Measurements from ENCODE around the gene DENND1C. TPM values are rescaled to one million over a fixed set of nuclear protein-coding genes. Genes with fewer than 3 reads are reported as not detected.

DENND1C gene
- total and polyA plus RNA-seq, 9 of the 15 experiments (the other 6 are each of a cell fraction or from before 2014, with no cell fraction given) = 0.03 to 1.2 (median 0.32) TPM; not detected in 1

DNA sequence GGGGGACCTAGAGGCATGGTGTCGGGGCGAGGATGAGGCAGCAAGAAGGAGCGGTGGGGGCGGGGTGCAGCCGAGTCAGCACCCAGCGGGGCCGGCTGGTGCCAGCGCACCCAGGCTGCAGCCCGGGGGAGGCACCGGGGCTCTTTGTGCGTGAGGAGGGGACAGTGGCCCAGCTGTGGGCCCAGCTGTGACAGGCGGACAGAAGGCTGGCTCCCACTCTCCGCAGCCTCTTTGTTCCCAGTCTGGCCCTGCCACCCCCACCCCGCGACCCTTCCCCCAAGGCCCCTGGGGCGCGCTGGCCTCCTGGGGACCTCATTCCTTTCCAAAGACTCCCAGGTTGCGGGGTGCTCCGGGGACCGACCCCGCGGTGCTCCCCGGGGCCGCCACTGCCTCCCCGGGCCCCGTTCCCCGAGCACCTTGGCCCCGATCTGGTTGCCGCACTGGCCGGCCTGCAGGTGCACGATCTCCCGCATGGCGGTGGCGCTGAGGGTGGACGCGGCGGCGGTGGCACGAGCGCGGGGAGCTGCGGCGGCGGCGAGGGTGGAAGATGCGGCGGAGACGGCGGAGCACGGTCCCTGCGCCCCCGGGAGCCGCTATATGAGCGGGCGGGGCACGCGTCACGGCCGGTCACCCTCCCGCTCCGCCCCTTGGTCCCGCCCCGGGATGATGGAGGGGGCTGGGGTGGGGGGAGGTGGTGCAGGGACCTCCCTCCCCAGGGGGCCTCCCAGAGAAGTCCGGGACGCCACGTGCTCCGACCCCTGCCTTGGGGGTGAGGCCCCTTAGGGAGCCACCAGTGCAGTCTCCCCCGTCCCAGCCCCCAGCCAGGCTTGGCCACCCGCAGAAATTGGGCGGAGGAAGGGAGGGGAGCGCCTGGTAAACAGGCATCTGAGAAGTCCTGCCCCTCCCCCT lies 20.4 kb upstream of the DENND1C start, which contains the start of gene TUBB4A (continued):
- TF ChIP-seq, protein P1, sequence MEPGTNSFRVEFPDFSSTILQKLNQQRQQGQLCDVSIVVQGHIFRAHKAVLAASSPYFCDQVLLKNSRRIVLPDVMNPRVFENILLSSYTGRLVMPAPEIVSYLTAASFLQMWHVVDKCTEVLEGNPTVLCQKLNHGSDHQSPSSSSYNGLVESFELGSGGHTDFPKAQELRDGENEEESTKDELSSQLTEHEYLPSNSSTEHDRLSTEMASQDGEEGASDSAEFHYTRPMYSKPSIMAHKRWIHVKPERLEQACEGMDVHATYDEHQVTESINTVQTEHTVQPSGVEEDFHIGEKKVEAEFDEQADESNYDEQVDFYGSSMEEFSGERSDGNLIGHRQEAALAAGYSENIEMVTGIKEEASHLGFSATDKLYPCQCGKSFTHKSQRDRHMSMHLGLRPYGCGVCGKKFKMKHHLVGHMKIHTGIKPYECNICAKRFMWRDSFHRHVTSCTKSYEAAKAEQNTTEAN (CRISPR knock-in tag; IDR thresholded peaks at IDR 0.05) = no peak
- TF ChIP-seq ZNF263 (CRISPR knock-in tag; IDR thresholded peaks at IDR 0.05; ENCODE audit: borderline replicate concordance) (peak; percentile 91), CREB5 (CRISPR knock-in tag; IDR thresholded peaks at IDR 0.05) (no peak), RB1 (IDR thresholded peaks at IDR 0.05; ENCODE audit: low read depth) (peak; percentile 46; the same call in 1 of the 2 replicates), CTBP1 (IDR thresholded peaks at IDR 0.05; ENCODE audit: borderline replicate concordance) (peak; percentile 24; the same call in 1 of the 2 replicates), FIP1L1 (IDR thresholded peaks at IDR 0.05; ENCODE audit: low read depth, low read length, poor library complexity, severe bottlenecking) (peak; percentile 52), ZNF146 (CRISPR knock-in tag; IDR thresholded peaks at IDR 0.05; ENCODE audit: unreplicated experiment) (no peak), THRAP3 (IDR thresholded peaks at IDR 0.05; ENCODE audit: borderline replicate concordance) (no peak), BRD4 (IDR thresholded peaks at IDR 0.05) (no peak), RBBP5 (IDR thresholded peaks at IDR 0.05; ENCODE audit: borderline replicate concordance, insufficient read depth, low read length, poor library complexity, severe bottlenecking) (no peak), ZBTB5 (IDR thresholded peaks at IDR 0.05) (no peak), MAZ (CRISPR knock-in tag; conservative IDR thresholded peaks at IDR 0.05 in 1 of 2, IDR thresholded peaks at IDR 0.05 in 1 of 2) (0 out of 4 replicates have a peak, but pooled peaks of 1 of the 2 experiments have one; percentile 24), SAP30 (IDR thresholded peaks at IDR 0.05; ENCODE audit: borderline replicate concordance, insufficient read depth, low read depth, low read length, poor library complexity, severe bottlenecking) (peak; percentile 20)
- TF ChIP-seq, protein P2, sequence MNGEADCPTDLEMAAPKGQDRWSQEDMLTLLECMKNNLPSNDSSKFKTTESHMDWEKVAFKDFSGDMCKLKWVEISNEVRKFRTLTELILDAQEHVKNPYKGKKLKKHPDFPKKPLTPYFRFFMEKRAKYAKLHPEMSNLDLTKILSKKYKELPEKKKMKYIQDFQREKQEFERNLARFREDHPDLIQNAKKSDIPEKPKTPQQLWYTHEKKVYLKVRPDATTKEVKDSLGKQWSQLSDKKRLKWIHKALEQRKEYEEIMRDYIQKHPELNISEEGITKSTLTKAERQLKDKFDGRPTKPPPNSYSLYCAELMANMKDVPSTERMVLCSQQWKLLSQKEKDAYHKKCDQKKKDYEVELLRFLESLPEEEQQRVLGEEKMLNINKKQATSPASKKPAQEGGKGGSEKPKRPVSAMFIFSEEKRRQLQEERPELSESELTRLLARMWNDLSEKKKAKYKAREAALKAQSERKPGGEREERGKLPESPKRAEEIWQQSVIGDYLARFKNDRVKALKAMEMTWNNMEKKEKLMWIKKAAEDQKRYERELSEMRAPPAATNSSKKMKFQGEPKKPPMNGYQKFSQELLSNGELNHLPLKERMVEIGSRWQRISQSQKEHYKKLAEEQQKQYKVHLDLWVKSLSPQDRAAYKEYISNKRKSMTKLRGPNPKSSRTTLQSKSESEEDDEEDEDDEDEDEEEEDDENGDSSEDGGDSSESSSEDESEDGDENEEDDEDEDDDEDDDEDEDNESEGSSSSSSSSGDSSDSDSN (IDR thresholded peaks at IDR 0.05; ENCODE audit: borderline replicate concordance in 1 of 2, low read depth in 2 of 2, low read length in 2 of 2) = peak; percentile 43 to 74; a peak in 1 of 4 replicates

Data from K562 (cell line).